Kidney epithelial cell (primary cell): Measurements from ENCODE around the gene VPS29. TPM values are rescaled to one million over a fixed set of nuclear protein-coding genes. Genes with fewer than 3 reads are reported as not detected.

Experiments used
- DNase-seq: peaks from one replicate; pipeline ENCODE4 v3.0.0-alpha.2; 2010; ENCODE audit warnings: low read depth
- H3K27me3 ChIP-seq: 2 replicates; pipeline ENCODE4 v1.6.0; 2011; ENCODE audit warnings: low read length; ENCODE audit not compliant: control insufficient read depth, insufficient read depth
- H3K36me3 ChIP-seq: 2 replicates; pipeline ENCODE4 v1.5.1; 2011; ENCODE audit warnings: low read length; ENCODE audit not compliant: control insufficient read depth, insufficient read depth
- H3K4me3 ChIP-seq: 2 replicates; pipeline ENCODE4 v1.5.1; 2011; ENCODE audit warnings: low read depth, mild to moderate bottlenecking, control low read depth, low read length
- CTCF ChIP-seq: IDR thresholded peaks from 2 replicates; pipeline ENCODE4 v1.5.1; 2011; ENCODE audit warnings: mild to moderate bottlenecking, moderate library complexity, low read length, control low read depth, inconsistent platforms; ENCODE audit not compliant: insufficient read depth, poor library complexity, severe bottlenecking
- total RNA-seq: library from RNA; depleted of rRNA; stranded (reverse); fragments of >200 nt; gene quantifications from 2 replicates; pipeline ENCODE4 v1.2.3, GENCODE V29; 2015

Gene VPS29
- total RNA-seq, 1 donor from 2014 or later, result 93.7 TPM

GRCh38 chr12:110501399-110501751, 536 bp downstream of the VPS29 start:
- no peaks in the 10 kb centered on the region for H3K27me3 ChIP-seq
- no peak for TF ChIP-seq CTCF
- no peaks in the 10 kb centered on the region for H3K36me3 ChIP-seq
- peak overlapping the region; percentile 84 for H3K4me3 ChIP-seq
- DNase-seq, result peak; percentile 31

- Histone ChIP-seq H3K27me3 (no peaks in the 10 kb centered on the region), H3K36me3 (no peaks in the 10 kb centered on the region), H3K4me3 (no peak overlapping the region)
- no peak for DNase-seq
- no peak for TF ChIP-seq CTCF
Measured at GRCh38 chr12:110498984-110499706, 2.8 kb downstream of the VPS29 start.

DNA sequence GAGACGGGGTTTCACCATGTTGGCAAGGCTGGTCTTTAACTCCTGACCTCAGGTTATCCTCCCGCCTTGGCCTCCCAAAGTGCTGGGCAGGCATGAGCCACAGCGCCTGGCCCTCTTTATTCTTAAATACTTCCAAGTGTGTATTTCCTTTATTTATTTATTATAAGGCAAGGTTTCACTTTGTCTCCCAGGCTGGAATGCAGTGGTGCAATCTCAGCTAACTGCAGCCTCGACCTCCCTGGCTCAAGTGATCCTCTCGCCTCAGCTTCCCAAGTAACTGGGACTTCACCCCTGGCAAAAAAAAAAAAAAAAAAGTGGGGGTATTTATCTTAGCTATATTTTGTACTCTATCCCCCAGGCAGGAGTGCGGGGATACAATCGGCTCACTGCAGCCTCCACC, 26.5 kb downstream of the VPS29 start:
- Histone ChIP-seq H3K27me3 (no peaks in the 10 kb centered on the region), H3K36me3 (no peaks in the 10 kb centered on the region), H3K4me3 (no peak overlapping the region)
- TF ChIP-seq CTCF, result no peak
- DNase-seq, result no peak

GRCh38 chr12:110468214-110469048, 33.5 kb downstream of the VPS29 start, which contains the start of the genes FAM216A and GPN3:
FAM216A (plus strand) TSS chr12:110468845; CDS start chr12:110468876, 31 bp downstream.
GPN3 (minus strand) TSS chr12:110468257; CDS start chr12:110468203, 54 bp downstream.
- Histone ChIP-seq H3K36me3 (peaks cover 2% of the 10 kb centered on the region), H3K27me3 (no peaks in the 10 kb centered on the region), H3K4me3 (peak within 1 kb of the TSS; percentile 82)
- peak; percentile 84 for DNase-seq
- TF ChIP-seq CTCF, result no peak

DNA sequence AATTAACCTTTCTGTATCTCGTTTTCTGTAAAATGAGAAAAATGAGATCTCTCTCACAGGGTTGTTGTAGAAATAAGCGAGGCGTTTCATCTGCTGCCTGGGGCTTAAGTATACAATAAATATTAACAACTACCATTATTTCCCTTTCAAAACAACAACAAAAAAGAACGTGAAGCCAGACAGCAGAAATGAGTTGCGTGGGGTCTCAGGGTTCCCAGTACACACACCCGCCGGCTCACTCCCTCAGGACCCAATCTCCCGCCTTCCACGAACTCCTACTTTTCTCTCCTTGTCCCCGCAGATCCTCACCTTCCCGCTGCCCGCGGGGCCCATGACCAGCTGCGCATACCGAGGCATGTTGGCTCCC, 34.1 kb downstream of the VPS29 start:
- H3K4me3 ChIP-seq, result peak overlapping the region; percentile 82
- TF ChIP-seq CTCF, result no peak
- DNase-seq, result no peak
- peaks cover 2% of the 10 kb centered on the region for H3K36me3 ChIP-seq
- H3K27me3 ChIP-seq, result no peaks in the 10 kb centered on the region
